Thymus (tissue), 11 donors: ENCODE results near the gene SCOC. TPM values are rescaled to one million over a fixed set of nuclear protein-coding genes. Genes with fewer than 3 reads are reported as not detected.

Experiments used
- DNase-seq, 9 donors: peaks; one replicate each; pipeline ENCODE4 v3.0.0-alpha.2; 2013; ENCODE audit warnings: low spot score in 9 of 9, low read depth in 6 of 9, missing footprints in 1 of 9
- H3K27ac ChIP-seq, 2 donors: one replicate each; pipeline ENCODE4 v1.5.1; 2013; ENCODE audit warnings: control low read depth in 1 of 2, low read depth in 1 of 2, low read length in 1 of 2, mild to moderate bottlenecking in 1 of 2, moderate library complexity in 1 of 2
- H3K27me3 ChIP-seq, 2 donors: one replicate each; pipeline ENCODE4 v1.5.1; 2013; ENCODE audit warnings: low read length in 1 of 2; ENCODE audit not compliant: control insufficient read depth in 2 of 2, insufficient read depth in 1 of 2
- H3K36me3 ChIP-seq, 2 donors: one replicate each; pipeline ENCODE4 v1.5.1; 2013; ENCODE audit warnings: low read length in 1 of 2, mild to moderate bottlenecking in 1 of 2, moderate library complexity in 1 of 2; ENCODE audit not compliant: control insufficient read depth in 2 of 2, insufficient read depth in 2 of 2
- H3K4me1 ChIP-seq, 2 donors: one replicate each; pipeline ENCODE4 v1.5.1; 2013; ENCODE audit warnings: low read length in 2 of 2; ENCODE audit not compliant: control insufficient read depth in 2 of 2, insufficient read depth in 2 of 2
- H3K4me3 ChIP-seq, 2 donors: one replicate each; pipeline ENCODE4 v1.5.1; 2013; ENCODE audit warnings: low read length in 2 of 2, control low read depth in 1 of 2, mild to moderate bottlenecking in 1 of 2
- H3K9me3 ChIP-seq, 2 donors: one replicate each; pipeline ENCODE4 v1.5.1; 2013; ENCODE audit warnings: low read length in 1 of 2, mild to moderate bottlenecking in 1 of 2; ENCODE audit not compliant: control insufficient read depth in 2 of 2, insufficient read depth in 1 of 2
- WGBS: extraction: QIAGEN DNeasy Blood & Tissue Kit; methylation state at CpG from one replicate; pipeline ENCODE4 v1.1.7; 2013; 5-methylcytosine and 5-hydroxymethylcytosine counted together
- polyA plus RNA-seq: library from polyadenylated mRNA; stranded (reverse); fragments of 200-250 nt; gene quantifications from one replicate; pipeline ENCODE4 v1.2.3, GENCODE V29; 2013
- total RNA-seq: library from RNA; stranded (reverse); fragments of 120-200 nt; gene quantifications from one replicate; pipeline ENCODE4 v1.2.4, GENCODE V29; 2013
- donor health status: healthy.

The SCOC gene
- total and polyA plus RNA-seq, 2 donors: 28.0 to 80.0 TPM

- Histone ChIP-seq H3K4me1 (peaks cover 4 to 10% of the 10 kb centered on the region in 2 donors), H3K27ac (no peak overlapping the region), H3K36me3 (no peaks in the 10 kb centered on the region)
These were observed 49.7 kb downstream of the SCOC start for GRCh38 chr4:140423106-140423505.

GRCh38 chr4:140426610-140427105, 53.2 kb downstream of the SCOC start:
- peak overlapping the region; percentile 61 to 67 for H3K4me3 ChIP-seq
- H3K4me1 ChIP-seq: peaks cover 4 to 10% of the 10 kb centered on the region in 2 donors
- H3K27ac ChIP-seq: no peak overlapping the region
- peaks cover 0 to 4% of the 10 kb centered on the region in 2 donors for H3K9me3 ChIP-seq
- WGBS: 6% methylated on average over 23 of the region's 23 CpGs
- H3K27me3 ChIP-seq: peaks cover 0 to 8% of the 10 kb centered on the region in 2 donors
- H3K36me3 ChIP-seq: no peaks in the 10 kb centered on the region
- peak in 3 of 9 donors; percentile 8 to 58 (median 19) for DNase-seq

More at GRCh38 chr4:140423106-140423505, 49.7 kb downstream of the SCOC start:
- DNase-seq: no peak
- peaks cover 0 to 8% of the 10 kb centered on the region in 2 donors for H3K27me3 ChIP-seq
- H3K9me3 ChIP-seq: peaks cover 0 to 4% of the 10 kb centered on the region in 2 donors
- no peak overlapping the region for H3K4me3 ChIP-seq

- WGBS: under 1% methylated on average over 73 of the region's 73 CpGs
- DNase-seq: peak; percentile 20 to 83 (median 62)
- Histone ChIP-seq H3K27ac (no peak within 1 kb of the TSS), H3K27me3 (peaks cover 0 to 8% of the 10 kb centered on the region in 2 donors), H3K9me3 (peaks cover 0 to 4% of the 10 kb centered on the region in 2 donors), H3K4me1 (peaks cover 4 to 10% of the 10 kb centered on the region in 2 donors), H3K36me3 (no peaks in the 10 kb centered on the region), H3K4me3 (peak within 1 kb of the TSS; percentile 61 to 67)
These were observed 53.9 kb downstream of the SCOC start, which contains the start of gene CLGN for GRCh38 chr4:140427106-140427918. TSS of gene CLGN (minus strand) at chr4:140427648. CDS start at chr4:140413078, 14,570 bp downstream.

GRCh38 chr4:140427919-140428471, 54.5 kb downstream of the SCOC start:
- Histone ChIP-seq H3K27me3 (peaks cover 0 to 8% of the 10 kb centered on the region in 2 donors), H3K36me3 (no peaks in the 10 kb centered on the region), H3K4me3 (peak overlapping the region in 1 of 2 donors; percentile 61), H3K27ac (no peak overlapping the region), H3K9me3 (peaks cover 0 to 4% of the 10 kb centered on the region in 2 donors), H3K4me1 (peaks cover 4 to 10% of the 10 kb centered on the region in 2 donors)
- DNase-seq: peak in 1 of 9 donors; percentile 14
- WGBS: 69% methylated on average over 7 of the region's 7 CpGs

Other genes with a start within 250 kb of the SCOC start
- 4.3 TPM for gene MAML3, start 219.5 kb upstream of the SCOC start, total RNA-seq
- 5.2 TPM for gene MAML3, start 219.5 kb upstream of the SCOC start, polyA plus RNA-seq
- 4.2 TPM for gene CLGN, start 54.0 kb downstream of the SCOC start, total RNA-seq
- 1.0 TPM for gene CLGN, start 54.0 kb downstream of the SCOC start, polyA plus RNA-seq
- gene MGAT4D, start 124.6 kb downstream of the SCOC start, total RNA-seq: not detected
- not detected for gene MGAT4D, start 124.6 kb downstream of the SCOC start, polyA plus RNA-seq
- gene ELMOD2, start 150.5 kb downstream of the SCOC start, total RNA-seq: 25.6 TPM
- gene ELMOD2, start 150.5 kb downstream of the SCOC start, polyA plus RNA-seq: 17.2 TPM
- gene UCP1, start 195.3 kb downstream of the SCOC start, total RNA-seq: not detected
- gene UCP1, start 195.3 kb downstream of the SCOC start, polyA plus RNA-seq: 0.05 TPM